ENCODE results near the gene NFRKB. TPM values are rescaled to one million over a fixed set of nuclear protein-coding genes. Genes with fewer than 3 reads are reported as not detected.

NFRKB gene
- total RNA-seq, 1 experiment from 2014 or later: 27.4 TPM

GRCh38 chr11:129856036-129856435 lies 39.3 kb downstream of the NFRKB start (continued):
- no peak for TF ChIP-seq ZBTB33 (IDR thresholded peaks at IDR 0.05; ENCODE audit: extremely low read depth, insufficient replicate concordance, low read length)

- no peak overlapping the region for H2AFZ ChIP-seq (ENCODE audit: low read depth, low read length, poor library complexity, severe bottlenecking)
- ChIA-PET POLR2A (no interaction called here), RAD21 (ENCODE audit: low non-redundant PET in 1 of 2, low total read pairs in 2 of 2, uncharacterized antibody in 2 of 2, unreplicated experiment in 2 of 2) (no interaction called here), CTCF (no interaction called here)
- H3K27me3 ChIP-seq (ENCODE audit: insufficient read depth, low read length): no peaks in the 10 kb centered on the region
- H4K20me1 ChIP-seq (ENCODE audit: insufficient read depth): no peaks in the 10 kb centered on the region
- no peaks in the 10 kb centered on the region for H3K4me1 ChIP-seq (ENCODE audit: control insufficient read depth in 1 of 2, insufficient read depth in 2 of 2, low read length in 2 of 2)
- BruUV-seq (replicated peaks): no TSS peak
- no peak overlapping the region for H3K4me3 ChIP-seq (replicated peaks in 1 of 2; ENCODE audit: low read depth in 1 of 2, low read length in 2 of 2)
- intact Hi-C loops (cut with micrococcal nuclease): no loop called here
- H3K9me3 ChIP-seq (ENCODE audit: control insufficient read depth in 1 of 2, insufficient read depth in 1 of 2, low read depth in 1 of 2, low read length in 2 of 2): no peaks in the 10 kb centered on the region
- DNase-seq (ENCODE audit: low read depth, low spot score) (no peak), ATAC-seq (no peak)
- no peak overlapping the region for H3K27ac ChIP-seq (ENCODE audit: low read depth, low read length)
- H3K4me2 ChIP-seq (ENCODE audit: low read length): no peak overlapping the region
- no peak overlapping the region for H3K9ac ChIP-seq (ENCODE audit: low read length)
- H3K36me3 ChIP-seq (ENCODE audit: control insufficient read depth in 1 of 2, insufficient read depth in 2 of 2, low read length in 2 of 2): peaks cover 0 to 4% of the 10 kb centered on the region in 2 experiments; a peak in 2 of 4 replicates
- H3K79me2 ChIP-seq (ENCODE audit: insufficient read depth, low read length): no peaks in the 10 kb centered on the region
- H3K9me2 ChIP-seq (ENCODE audit: insufficient read depth): no peaks in the 10 kb centered on the region
- TF ChIP-seq MAX (IDR thresholded peaks at IDR 0.05) (no peak), POLR2A (IDR thresholded peaks at IDR 0.05; ENCODE audit: borderline replicate concordance, extremely low read depth, insufficient read depth, insufficient read length) (no peak), ZBTB33 (IDR thresholded peaks at IDR 0.05; ENCODE audit: extremely low read depth, insufficient replicate concordance, low read length) (no peak), CEBPB (IDR thresholded peaks at IDR 0.05; ENCODE audit: low read depth) (no peak), ATF3 (IDR thresholded peaks at IDR 0.05) (no peak), POLR2AphosphoS5 (IDR thresholded peaks at IDR 0.05; ENCODE audit: low read depth, low read length) (no peak), EZH2 (IDR thresholded peaks at IDR 0.05) (no peak), SRF (IDR thresholded peaks at IDR 0.05; ENCODE audit: low read depth) (no peak), CTCF (IDR thresholded peaks at IDR 0.05 in 2 of 3, conservative IDR thresholded peaks at IDR 0.05 in 1 of 3; ENCODE audit: borderline replicate concordance in 1 of 3, insufficient read depth in 1 of 3, low read depth in 2 of 3, low read length in 2 of 3) (no peak), CBX3 (IDR thresholded peaks at IDR 0.05; ENCODE audit: low read depth) (no peak), FOSL1 (IDR thresholded peaks at IDR 0.05; ENCODE audit: low read depth) (no peak), YY1 (IDR thresholded peaks at IDR 0.05; ENCODE audit: extremely low read depth, insufficient replicate concordance, low read depth, low read length) (no peak), SP1 (IDR thresholded peaks at IDR 0.05; ENCODE audit: low read depth) (no peak), REST (IDR thresholded peaks at IDR 0.05; ENCODE audit: low read depth) (no peak), ZFX (IDR thresholded peaks at IDR 0.05) (no peak), SIN3A (IDR thresholded peaks at IDR 0.05; ENCODE audit: low read depth) (no peak)
These were observed 40.3 kb downstream of the NFRKB start for GRCh38 chr11:129855086-129855485.
